Suppressor macrophage (primary cell): ENCODE measurements around the gene PGLYRP4.
"Not testable (repeated sequence)": the region's sequence is repeated elsewhere in the genome, so short reads cannot be mapped to it uniquely, and the experiment has no call there.

Experiments
- DNase-seq, 4 experiments: peaks; one replicate each; pipeline ENCODE4 v3.0.0-alpha.2; 2020 to 2022

Gene PGLYRP4

GRCh38 chr1:153355445-153356071 lies 6.9 kb upstream of the PGLYRP4 start:
- DNase-seq, result peak; percentile 85 to 96 (median 92)

GRCh38 chr1:153354515-153355193 lies 6.0 kb upstream of the PGLYRP4 start:
- DNase-seq, result no peak

DNA sequence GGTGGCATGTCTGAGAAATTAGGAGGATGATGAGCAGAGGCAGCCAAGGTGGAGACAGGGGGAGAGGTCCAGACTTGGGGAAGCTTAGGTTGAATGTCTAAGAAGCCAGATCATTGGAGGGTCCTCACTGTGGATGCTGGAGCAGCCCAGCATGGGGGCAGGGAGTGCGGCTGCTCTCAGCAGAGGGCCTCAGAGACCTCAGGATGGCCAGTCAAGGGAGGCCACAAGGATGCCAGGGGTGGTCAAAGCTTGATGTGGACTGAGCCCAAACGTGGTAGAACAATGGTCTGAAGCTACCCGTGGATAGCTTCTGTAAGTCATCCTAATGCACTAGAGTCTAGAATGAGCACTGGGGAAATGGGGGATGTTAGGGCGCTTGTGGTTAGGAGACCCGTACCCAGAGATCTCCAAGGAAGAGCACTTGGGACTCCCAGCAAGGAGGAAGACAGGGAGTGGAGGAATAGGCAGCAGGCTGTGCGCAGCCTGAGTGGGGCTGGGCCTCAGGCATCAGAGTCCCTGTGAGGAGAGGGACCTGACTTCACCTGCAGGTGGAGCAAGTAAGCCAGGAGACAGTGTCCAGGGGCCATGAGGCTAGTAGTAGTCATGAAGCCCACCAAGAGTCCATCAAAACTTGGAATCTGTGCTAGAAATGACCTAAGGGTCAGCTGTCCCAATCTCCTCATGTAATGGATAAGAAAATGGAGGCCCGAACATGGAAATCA lies 4.7 kb upstream of the PGLYRP4 start:
- peak in 2 of 4 experiments; percentile 24 to 34 for DNase-seq

DNA sequence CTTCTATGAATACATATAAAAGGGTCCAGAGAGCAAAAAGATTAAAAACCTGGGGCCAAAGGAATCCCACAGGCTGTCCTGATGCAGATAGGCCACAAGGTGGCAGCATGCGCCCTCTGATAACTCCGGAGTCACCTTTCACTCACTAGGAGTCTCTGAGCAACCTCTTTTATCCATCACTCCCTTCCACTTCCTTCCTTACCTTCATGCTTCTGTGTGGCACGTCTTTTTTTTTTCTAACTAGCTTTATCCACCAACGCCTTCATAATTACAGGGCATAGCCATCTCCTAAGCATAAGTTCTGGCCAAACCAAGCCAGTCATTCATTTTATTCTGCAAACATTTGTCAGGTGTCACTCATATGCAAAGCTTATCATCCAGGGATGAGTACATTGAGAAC lies 3.9 kb upstream of the PGLYRP4 start:
- peak; percentile 78 to 84 (median 82) for DNase-seq

GRCh38 chr1:153350321-153350957 lies 1.8 kb upstream of the PGLYRP4 start:
- no peak for DNase-seq

DNA sequence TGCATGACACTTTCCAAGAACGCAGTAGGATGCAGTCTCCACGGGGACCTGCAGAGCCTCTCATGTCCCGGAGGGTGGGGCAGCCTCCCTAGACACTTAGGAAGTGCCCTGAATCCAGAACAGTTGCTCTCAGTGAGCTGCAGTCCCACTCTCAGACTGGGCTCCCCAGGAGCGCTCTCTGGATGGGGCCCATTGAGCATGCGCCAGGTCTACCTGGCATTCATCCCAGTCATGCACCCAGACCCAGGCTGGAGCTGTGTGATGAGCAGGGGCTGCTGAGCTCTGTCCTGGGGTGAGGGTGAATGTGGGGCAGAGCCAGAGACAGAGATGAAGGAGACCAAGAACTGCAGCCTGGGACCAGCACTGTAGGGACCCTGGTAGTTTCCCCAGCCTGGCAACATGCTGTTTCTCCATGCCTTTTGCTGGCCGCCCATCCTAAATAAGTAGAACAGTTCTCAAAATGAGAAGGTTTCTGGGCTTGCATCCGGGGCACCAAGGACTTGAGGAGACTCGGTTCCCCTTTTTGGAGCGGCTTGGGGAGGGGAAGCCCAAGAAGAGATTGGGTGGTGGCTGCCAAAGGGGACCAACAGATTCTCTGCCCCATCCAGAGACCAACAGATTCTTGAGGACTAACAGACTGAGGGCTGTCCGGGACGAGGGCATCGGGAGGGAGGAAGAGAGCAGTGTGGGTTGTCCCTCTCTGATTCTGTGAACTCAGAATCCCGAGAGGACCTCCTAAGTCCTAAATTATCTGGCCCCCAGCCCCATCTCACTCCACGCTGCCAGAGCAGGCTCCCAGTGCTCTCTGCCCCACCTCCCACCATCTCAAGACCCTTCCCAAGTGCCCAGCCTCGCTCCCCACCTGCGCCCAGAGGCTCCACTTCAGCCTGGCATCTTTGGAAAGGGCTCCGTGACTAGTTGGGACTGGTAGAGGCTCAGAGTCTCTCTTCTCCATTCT lies 1.0 kb upstream of the PGLYRP4 start:
- peak in 3 of 4 experiments; percentile 33 to 52 (median 51) for DNase-seq

DNA sequence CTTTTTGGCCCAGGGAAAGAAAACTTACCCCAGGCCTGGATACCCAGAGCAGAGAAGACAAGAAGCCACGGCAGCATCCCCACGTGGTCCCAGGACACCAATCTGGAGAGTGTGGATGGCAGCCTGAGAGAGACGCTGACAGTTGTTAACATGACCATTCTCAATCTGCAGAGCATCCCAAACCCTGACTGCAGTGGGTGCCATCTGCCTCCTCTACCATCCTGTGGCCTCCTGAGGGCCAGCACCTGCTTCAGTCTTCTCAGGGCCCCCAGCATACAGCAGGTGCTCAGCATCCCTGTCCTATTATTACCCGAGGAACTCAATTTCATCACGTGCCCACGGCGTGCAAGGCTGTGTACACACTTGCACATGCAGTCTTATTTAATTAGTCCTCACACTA lies 785 bp downstream of the PGLYRP4 start:
- no peak for DNase-seq

GRCh38 chr1:153347049-153347448 lies 1.6 kb downstream of the PGLYRP4 start:
- DNase-seq, result not testable (repeated sequence)

- DNase-seq, result no peak
These were observed 2.4 kb downstream of the PGLYRP4 start for GRCh38 chr1:153346077-153346723.

- DNase-seq, result no peak
These were observed 3.2 kb downstream of the PGLYRP4 start for GRCh38 chr1:153345187-153346076.

DNA sequence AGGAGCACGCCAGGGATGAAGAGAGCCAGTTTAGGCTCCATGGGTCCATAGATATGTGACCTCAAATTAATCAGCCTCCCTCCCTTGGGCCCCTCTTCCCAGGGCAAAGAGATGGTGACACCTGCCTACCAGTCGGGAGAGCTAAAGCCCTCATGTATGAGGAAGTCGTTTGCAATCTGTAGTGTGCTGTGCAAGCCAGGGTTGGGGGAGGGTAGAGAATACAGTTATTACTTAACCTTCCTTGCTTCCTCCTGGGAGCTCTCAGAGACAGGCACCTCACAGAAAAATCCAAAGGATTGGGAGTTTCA lies 4.0 kb downstream of the PGLYRP4 start:
- DNase-seq, result peak; percentile 63 to 82 (median 76)

DNA sequence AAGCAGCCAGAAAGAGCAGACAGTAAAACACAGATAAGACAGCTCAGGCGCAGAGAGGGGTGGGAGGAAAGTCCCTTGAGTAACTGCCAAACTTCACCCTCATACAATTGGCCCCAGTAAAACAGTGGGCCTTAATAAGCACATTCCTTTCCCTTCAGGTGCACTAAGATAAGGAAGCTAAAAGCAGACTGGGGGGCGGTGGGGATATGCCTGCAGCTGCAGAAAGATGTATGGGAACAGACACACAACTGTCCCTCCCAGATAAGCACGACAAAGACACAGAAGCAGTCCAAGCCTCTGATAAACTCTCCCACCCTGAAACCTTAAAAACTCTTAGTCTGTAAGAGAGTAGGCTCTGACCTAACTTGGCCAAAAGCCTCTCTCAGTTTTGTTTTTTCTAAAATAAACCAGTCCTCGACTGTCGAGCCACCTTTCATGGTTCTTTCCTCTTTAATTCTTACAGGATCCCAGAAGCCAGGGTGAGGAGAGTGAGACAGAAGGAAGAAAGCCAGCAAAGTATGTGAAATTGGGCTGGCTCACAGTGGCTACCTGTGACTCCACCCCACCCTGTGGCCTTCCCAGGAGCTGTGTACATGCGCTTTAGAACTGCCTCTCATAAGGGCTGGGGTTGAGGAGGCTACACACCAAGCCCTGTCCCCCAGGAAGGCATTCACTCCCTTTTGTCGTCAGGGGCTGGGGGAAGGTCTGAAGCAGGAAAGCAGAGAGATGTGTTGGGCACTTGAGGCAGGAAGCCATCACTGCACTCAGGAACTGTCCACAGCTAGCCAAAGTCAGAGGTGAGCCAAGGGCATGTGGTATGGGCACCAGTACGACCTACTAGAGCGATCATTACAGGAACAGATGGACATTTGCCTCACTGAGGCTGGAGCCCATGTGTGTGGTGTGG lies 4.6 kb downstream of the PGLYRP4 start:
- DNase-seq, result no peak

- DNase-seq, result peak in 1 of 4 experiments; percentile 28
These were observed 5.5 kb downstream of the PGLYRP4 start for GRCh38 chr1:153343040-153343681.

GRCh38 chr1:153342178-153342577 lies 6.5 kb downstream of the PGLYRP4 start:
- no peak for DNase-seq

GRCh38 chr1:153341431-153341934 lies 7.2 kb downstream of the PGLYRP4 start:
- DNase-seq, result no peak

- DNase-seq, result no peak
These were observed 8.3 kb downstream of the PGLYRP4 start for GRCh38 chr1:153340356-153340755.

DNA sequence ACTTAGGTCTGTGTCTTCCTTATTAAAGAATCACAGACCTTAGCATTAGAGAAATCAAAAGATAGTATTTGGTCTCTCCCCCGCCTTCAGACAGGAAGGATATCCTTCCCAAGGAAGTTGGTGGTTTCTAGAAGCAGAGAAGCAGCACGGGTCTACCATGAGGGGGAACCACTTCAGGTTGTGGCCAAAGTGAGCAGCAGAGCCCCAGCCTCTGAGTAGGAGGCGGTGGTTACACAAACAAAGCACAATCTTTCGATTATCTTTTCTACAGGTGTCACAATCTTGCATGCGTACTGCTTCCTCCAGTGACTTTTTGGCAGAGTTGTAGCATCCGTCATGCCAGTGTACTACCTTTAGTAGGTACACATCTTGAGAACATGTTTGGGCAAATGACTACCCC lies 8.8 kb downstream of the PGLYRP4 start:
- peak in 1 of 4 experiments; percentile 21 for DNase-seq

DNA sequence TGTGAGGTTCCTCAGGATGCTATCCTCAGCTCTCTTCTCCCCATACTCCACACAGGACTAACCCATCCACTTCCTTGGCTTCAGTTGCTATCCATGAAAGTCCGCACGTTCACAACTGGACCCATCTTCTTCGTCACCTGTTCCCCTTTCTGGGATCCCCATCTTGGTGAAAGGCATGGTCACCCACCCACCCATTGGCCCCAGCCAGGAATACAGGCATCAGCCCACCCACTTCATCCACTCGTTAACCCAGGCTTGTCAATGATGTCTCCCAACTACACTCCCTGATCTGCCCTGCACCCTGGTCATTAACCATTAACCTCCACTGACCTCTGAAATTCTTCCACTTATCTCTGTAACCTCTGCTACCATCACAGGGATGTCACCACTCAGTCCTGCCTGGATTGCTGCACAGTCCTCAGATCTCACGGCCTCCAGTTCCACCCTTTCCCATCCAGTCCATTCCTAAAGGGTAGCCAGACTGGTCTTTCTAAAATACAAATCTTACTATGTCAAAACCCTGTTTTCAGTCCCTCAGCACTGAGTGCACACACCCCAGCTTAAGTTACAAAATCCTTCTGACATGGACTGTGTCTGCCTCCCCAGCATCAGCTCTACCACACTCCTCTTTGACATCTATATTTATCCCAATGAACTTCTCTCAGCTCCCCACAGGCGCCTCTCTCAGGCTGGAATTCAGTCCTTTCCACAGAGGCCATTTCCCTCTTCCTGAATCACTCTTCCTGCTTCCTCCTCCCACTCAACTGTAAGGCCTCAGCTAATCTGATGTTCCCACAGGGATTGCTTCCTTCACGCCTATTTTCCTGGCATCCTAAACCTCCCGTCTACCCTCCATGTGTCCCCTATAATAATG lies 10.4 kb downstream of the PGLYRP4 start:
- DNase-seq, result no peak
